NOMO-1 treated with dmso at 0.1 percent for 144 hours (cell line): ENCODE data around the gene CTIF.
A peak's percentile ranks its signal among the peaks of the same experiment; 100 is the strongest.

Source experiments
- DNase-seq: peaks from one replicate; lab custom pipeline; 2025; ENCODE audit not compliant: unreplicated experiment; lab: John Stamatoyannopoulos, UW

The CTIF gene

GRCh38 chr18:48675912-48676311 is 137.1 kb downstream of the CTIF start:
- DNase-seq: no peak

- DNase-seq: peak; percentile 77
Measured at GRCh38 chr18:48676346-48676745, 137.5 kb downstream of the CTIF start.

DNA sequence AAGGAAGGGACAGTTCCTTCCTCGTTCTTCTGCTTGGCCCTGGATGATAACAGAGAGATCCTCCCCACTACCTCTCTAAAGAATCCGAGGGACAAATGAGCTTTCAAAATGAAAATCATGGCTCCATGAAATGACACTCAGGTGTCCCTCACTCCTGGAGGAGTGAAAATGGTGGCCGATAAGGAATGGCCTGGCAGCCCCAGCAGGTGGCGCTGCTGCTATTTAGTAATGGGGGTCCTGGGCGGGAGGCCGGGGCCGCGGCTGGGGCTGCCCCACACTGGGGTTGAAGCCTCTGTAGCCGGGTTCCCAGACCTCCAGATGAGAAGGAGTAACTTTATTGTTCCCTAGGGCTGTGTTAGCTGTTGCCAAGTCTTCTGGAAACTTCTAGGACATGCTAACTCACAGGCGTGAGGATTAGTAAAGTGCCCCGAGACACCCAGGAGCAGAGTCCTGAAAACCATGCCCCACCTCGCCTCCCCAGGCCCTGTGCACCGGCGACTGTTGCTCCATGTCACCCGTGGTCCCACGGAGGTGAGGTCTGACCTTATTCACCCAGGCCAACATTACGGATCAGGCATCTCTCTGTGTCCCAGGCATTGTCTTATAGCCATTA is 138.0 kb downstream of the CTIF start:
- DNase-seq: peak; percentile 63

DNA sequence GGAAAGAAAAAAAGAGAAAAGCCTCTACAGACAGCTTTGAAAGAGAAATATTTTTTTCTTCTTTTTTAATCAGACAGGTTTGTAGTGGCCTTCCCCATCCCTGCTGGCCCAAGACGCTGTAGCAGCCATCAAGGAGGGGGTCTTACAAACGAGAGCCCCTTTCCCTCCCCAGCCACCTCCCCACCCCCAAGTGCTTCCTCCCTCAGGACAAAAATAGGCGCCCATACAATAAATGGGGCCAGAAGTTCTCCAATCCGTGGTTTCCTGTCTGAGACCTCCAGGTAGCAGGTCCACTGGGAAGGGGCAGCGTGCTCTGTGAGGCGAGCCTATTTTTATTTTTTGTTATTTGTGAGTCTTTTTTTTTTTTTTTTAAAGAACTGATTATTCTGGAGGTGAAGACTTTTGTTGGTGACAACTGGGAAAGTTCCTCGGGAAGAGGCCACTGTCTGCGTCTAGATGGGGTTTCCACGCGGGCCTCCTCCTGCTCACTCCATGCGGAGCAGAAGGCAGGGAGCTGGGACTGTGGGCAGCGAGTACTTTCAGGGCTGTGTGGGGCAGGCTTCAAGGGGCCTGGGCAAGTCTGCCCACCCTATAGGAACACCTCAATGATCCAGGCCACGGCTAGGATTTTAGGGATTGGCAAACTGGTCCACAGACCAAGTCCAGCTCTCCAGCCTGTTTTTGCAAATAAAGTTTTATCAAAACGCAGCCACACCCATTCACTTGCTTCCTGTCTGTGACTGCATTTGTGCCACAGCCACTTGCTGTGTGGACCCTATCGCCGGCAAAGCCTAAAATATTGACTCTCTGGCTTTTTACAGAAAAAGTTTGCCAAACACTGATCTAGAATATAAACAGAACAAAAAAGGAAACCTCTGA is 139.6 kb downstream of the CTIF start:
- DNase-seq: no peak

DNA sequence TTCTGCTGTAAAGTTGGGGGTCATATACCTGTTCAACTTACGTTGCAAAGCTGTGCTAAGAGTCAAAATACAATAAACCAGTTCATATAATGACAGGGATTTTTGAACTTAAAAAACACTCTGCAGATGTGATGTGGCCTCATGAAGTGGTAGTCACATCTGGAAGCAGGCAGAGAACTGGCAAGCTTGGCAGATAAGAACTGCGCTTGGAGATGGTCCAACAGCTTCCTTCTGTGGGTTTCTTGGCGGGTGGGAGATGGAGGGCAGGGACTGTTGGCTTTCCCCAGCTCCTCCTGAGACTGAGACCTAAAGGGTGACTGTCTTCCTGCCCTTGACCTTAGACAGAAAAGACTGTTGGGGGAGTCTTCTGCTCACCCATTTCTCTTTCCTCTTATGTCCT is 140.4 kb downstream of the CTIF start:
- DNase-seq: no peak

GRCh38 chr18:48680339-48681250 is 141.8 kb downstream of the CTIF start:
- DNase-seq: no peak

GRCh38 chr18:48682768-48683167 is 143.9 kb downstream of the CTIF start:
- DNase-seq: no peak

- no peak for DNase-seq
Measured at GRCh38 chr18:48683197-48683596, 144.4 kb downstream of the CTIF start.

GRCh38 chr18:48683661-48684060 is 144.8 kb downstream of the CTIF start:
- no peak for DNase-seq

DNA sequence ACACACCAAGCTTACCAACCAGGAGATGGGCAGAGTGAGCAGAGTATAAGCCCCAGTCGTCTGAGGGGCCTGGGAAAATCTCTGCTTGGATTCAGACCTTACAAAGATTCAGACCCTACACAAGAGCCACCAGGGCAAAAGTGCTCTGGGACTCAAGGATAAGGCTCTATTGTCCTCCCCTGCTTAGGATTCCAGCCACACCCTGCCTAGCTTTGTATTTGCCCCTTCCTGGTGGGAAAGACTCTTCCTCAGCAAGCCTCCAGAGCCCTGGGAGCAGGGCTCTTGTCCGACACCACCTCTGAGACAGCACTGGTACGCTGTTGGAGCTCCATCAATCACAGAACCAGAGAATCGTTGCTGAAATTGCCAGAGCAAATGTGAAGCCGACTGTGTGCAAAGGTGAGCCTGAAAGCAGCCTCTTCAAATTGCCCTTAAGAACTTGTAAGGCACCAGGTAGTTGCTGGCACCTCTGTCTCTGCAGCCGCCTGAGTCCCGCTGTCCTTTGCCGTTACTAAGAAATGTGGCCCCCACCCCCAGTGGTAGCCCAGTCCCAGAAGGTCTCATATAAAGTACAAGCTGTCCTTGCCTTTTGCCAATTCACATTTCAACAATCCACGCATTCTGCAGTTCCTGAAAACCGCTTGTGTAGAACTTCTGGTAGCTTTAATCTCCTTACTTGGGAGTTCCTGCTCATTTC is 148.7 kb downstream of the CTIF start:
- DNase-seq: no peak

GRCh38 chr18:48688961-48689360 is 150.1 kb downstream of the CTIF start:
- DNase-seq: no peak

DNA sequence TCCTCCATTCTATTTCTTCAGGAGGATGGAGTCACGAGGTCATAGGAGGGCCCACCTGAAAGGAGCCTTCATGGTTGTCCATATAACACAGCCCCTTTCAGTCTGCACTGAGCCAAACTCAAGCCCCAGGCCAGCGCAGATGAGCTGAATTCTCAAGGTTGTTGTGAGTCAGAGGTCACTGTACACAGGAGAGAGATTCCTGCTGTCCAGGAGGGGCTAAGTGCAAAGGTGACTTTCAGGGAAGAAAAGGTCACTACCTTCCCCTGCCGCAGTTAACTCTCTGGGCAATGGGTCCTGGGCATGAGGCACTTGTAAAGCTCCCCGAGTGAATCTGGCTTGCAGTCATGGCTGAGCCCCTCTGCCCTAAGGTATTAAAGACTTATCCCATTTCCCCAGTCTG is 150.7 kb downstream of the CTIF start:
- no peak for DNase-seq

DNA sequence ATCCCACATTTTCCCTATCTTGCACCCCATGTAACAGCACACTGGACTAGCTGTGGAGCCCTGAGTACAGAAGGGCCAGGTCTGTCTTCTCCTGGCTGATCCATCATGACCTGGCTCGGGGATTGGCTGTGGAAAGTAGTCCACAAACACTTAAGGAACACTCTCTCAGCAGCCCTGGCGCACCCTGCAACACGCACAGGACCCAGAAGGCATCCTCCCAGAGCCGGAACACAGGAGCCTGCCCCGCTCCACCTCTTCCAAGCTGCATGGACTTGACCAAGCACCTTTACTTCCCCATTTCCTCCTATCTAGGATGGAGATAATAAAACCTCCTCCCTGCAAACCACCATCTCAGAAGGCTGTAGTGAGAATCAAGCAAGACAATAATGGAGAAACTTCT is 151.7 kb downstream of the CTIF start:
- DNase-seq: no peak

GRCh38 chr18:48693006-48693405 is 154.2 kb downstream of the CTIF start:
- no peak for DNase-seq

DNA sequence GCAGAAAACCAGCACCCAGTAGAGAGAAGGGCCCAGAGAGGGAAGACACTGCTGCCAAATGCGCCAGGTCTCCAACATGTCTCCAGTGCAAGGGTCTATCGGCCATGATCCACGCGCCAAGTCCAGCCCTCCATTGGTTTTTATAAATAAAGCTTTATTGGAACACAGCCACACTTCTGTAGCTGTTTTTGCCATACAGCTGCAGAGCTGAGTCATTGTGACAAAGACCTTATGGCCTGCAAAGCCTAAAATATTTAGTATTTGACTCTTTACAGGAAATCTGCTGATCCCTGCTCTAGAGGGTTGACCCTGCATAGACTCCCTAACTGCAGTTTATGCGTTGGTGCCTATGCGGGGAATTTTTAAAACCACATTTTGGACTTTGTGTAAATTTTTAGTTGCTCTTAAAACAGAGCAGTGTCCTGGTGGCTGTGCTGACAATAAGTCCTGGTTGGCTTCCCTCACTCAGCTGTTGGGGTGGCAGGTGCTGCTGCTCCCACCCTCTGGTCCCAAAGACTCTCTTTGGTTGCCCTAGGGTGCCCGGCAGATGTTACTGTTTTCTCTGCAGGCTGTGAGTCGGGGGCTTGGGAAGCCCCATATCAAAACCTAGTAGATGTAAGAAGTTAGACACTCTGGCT is 154.9 kb downstream of the CTIF start:
- no peak for DNase-seq

DNA sequence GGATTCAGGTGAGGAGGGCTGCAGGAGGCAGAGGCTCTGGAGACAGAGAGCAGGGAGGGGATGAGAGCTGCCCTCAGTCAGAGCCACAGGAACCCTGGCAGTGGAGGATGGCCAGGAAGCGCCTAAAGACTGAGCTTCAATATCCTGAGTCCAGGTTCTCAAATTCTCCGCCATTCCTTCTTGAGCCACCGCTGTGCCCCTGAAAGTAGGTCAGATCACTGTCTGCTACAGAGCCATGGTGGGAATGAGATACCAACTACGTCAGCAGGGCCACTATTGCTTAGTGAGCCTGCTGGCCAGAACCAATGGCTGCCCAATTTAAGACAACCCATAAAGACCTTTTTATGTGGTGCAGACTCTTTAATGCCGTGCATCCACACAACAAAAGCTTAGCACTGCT is 155.5 kb downstream of the CTIF start:
- no peak for DNase-seq

DNA sequence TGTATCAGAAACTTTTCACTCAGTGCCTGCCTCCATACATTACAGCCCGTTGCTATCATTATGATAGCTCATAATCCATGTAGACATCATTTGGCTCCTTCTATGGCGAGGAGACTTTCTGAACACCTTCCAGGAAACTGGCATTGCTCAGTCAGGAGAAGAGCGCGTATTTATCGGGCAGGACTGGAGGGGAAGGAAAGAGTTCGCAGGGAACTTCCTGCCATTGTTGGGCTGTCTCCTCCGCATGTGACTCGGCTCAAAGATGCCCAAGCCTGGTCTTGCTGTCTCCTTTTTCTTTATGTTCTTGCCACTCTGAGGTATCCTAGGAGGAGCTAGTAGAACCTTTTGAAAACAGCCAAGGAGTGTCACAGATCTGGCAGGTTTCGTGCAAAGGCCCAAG is 156.8 kb downstream of the CTIF start:
- no peak for DNase-seq

DNA sequence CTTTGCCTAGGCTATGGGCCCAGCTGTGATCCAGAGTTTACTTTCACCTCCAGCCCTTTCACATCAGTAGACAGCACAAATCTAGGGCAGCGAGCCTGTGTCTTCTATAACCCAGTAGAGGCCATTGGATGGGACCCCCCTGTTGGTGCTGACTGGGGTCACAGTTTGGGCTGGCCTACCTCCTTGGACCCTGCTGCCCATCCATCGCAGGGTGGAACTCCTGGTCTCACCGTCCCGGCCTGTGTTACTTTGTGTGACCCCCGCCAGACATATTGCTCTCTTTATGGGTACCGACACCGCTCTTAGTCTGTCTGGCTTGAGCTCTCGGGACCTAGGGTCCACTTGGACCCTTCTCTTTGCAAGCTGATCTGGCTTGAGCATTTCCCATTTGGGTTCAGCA is 157.4 kb downstream of the CTIF start:
- DNase-seq: no peak

DNA sequence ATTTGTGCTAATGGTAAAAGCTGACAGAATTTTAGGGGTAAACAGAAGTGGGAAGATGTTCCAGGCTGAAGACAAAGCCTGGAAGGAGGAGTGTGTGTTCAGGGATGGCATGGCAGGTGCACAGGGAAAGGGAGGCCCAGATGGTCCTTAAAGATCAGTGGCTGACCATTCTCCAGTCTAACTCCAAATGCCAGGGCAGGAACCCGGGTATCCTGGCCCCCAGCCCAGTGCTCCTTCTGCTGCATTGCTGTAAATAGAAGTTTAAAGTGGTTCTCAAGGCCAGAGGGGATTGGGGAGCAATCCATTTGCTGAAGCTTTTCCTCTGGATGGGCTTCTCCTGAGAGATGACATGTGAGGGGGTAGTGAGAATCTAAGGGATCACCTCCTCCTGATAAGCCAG is 158.6 kb downstream of the CTIF start:
- DNase-seq: no peak

DNA sequence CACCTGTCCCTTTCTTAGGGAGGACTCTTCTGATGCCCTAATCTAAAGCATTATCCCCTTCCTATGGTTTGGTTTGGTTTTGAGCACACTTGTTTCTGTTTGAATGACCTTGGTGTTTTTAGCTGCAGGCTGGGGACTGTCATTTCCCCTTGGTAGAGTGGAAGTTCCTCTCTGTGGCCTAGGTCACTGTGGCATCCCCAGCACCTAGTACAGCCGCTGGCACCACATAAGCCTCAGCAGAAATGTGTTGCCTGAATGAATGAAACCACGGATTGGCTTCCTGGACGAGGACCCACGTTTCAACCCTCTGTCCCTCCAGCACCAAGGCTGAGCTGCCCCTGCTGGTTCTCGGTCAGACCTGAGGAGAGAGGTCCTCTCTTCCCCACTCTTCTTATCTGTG is 159.9 kb downstream of the CTIF start:
- no peak for DNase-seq

- DNase-seq: no peak
Measured at GRCh38 chr18:48699761-48700160, 160.9 kb downstream of the CTIF start.
